Liver (tissue), 3 donors: ENCODE results near the gene CORO7.

Experiments used
- EGR1 ChIP-seq, 2 donors: IDR thresholded peaks; 2 replicates each; pipeline ENCODE4 v1.6.1; 2016 to 2018; ENCODE audit warnings: antibody characterized with exemption in 2 of 2, low read depth in 2 of 2
- FOXA1 ChIP-seq: IDR thresholded peaks from 2 replicates; pipeline ENCODE4 v1.6.1; 2016; ENCODE audit warnings: antibody characterized with exemption
- FOXA2 ChIP-seq: IDR thresholded peaks from 2 replicates; pipeline ENCODE4 v1.6.1; 2016; ENCODE audit warnings: antibody characterized with exemption
- GABPA ChIP-seq, 2 donors: IDR thresholded peaks in 1 of 2; conservative IDR thresholded peaks in 1 of 2; 2 replicates each; pipeline ENCODE4 v1.6.1; 2016; ENCODE audit warnings: antibody characterized with exemption in 2 of 2, mild to moderate bottlenecking in 1 of 2, moderate library complexity in 1 of 2
- HNF4G ChIP-seq: IDR thresholded peaks from 2 replicates; pipeline ENCODE4 v1.6.1; 2016; ENCODE audit warnings: antibody characterized with exemption
- JUND ChIP-seq, 2 donors: IDR thresholded peaks; 2 replicates each; pipeline ENCODE4 v1.6.1; 2016; ENCODE audit warnings: antibody characterized with exemption in 2 of 2
- RXRA ChIP-seq, 2 donors: IDR thresholded peaks; 2 replicates each; pipeline ENCODE4 v1.6.1; 2017 to 2018; ENCODE audit warnings: antibody characterized with exemption in 2 of 2, mild to moderate bottlenecking in 1 of 2
- SP1 ChIP-seq: IDR thresholded peaks from 2 replicates; pipeline ENCODE4 v1.6.1; 2018; ENCODE audit warnings: antibody characterized with exemption, mild to moderate bottlenecking
- TAF1 ChIP-seq: conservative IDR thresholded peaks from 2 replicates; pipeline ENCODE4 v1.6.1; 2016; ENCODE audit warnings: antibody characterized with exemption, mild to moderate bottlenecking
- YY1 ChIP-seq: IDR thresholded peaks from 2 replicates; pipeline ENCODE4 v1.6.1; 2016; ENCODE audit warnings: antibody characterized with exemption, mild to moderate bottlenecking
- TF ChIP-seq, protein P1 (sequence below): fragments of 150-350 bp; IDR thresholded peaks from 2 replicates; pipeline ENCODE4 v1.5.1; 2017; ENCODE audit warnings: improper control_type of control experiment, low read depth, low read length; ENCODE audit not compliant: missing input control
- TF ChIP-seq, protein P2 (sequence below): IDR thresholded peaks from 2 replicates; pipeline ENCODE4 v1.6.1; 2016; ENCODE audit warnings: antibody characterized with exemption
- TF ChIP-seq, protein P3 (sequence below): IDR thresholded peaks from 2 replicates; pipeline ENCODE4 v1.6.1; 2016; ENCODE audit warnings: antibody characterized with exemption
- TF ChIP-seq, protein P4 (sequence below): IDR thresholded peaks from 2 replicates; pipeline ENCODE4 v1.6.1; 2016; ENCODE audit warnings: antibody characterized with exemption
- donor health status: healthy.
- donor health status: healthy.

DNA sequence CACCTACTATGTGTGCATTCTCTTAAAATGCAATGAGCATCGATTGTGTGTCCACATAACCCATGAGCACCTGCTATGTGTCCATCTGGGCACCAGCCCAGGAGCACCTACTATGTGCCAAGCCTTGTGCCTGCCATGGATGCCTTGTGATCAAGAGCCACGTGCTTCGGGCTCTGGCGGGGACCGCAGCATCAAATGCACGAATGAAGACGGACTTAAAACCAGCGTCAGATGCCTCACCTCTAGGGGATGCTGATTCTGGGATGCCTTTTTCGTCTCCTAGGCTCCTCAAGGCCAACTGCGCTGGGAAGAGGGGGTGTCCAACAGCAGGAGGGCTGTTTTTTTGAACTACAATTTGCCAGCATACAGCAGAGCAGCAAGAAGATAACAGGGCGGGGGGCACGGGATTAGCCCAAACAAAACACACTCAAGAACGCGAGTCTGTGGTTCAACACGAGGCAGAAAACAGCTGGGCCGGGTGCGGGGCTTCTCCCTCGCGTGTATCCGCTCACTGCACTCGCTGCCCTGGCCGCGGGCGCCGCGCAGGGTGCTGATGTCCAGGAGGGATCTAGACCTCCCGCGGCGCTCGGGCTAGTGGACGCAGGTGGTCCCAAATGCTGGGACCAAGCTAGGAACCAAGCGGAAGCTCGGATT lies 101.7 kb downstream of the CORO7 start:
- TF ChIP-seq, protein P1, sequence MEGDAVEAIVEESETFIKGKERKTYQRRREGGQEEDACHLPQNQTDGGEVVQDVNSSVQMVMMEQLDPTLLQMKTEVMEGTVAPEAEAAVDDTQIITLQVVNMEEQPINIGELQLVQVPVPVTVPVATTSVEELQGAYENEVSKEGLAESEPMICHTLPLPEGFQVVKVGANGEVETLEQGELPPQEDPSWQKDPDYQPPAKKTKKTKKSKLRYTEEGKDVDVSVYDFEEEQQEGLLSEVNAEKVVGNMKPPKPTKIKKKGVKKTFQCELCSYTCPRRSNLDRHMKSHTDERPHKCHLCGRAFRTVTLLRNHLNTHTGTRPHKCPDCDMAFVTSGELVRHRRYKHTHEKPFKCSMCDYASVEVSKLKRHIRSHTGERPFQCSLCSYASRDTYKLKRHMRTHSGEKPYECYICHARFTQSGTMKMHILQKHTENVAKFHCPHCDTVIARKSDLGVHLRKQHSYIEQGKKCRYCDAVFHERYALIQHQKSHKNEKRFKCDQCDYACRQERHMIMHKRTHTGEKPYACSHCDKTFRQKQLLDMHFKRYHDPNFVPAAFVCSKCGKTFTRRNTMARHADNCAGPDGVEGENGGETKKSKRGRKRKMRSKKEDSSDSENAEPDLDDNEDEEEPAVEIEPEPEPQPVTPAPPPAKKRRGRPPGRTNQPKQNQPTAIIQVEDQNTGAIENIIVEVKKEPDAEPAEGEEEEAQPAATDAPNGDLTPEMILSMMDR: no peak
- TF ChIP-seq JUND (IDR thresholded peaks at IDR 0.05) (no peak), TAF1 (no peak), HNF4G (no peak), YY1 (no peak), GABPA (IDR thresholded peaks at IDR 0.05 in 1 of 2, conservative IDR thresholded peaks at IDR 0.05 in 1 of 2) (no peak), FOXA2 (no peak), SP1 (no peak), RXRA (IDR thresholded peaks at IDR 0.05) (no peak), EGR1 (IDR thresholded peaks at IDR 0.05; ENCODE audit: low read depth in 2 of 2) (no peak), FOXA1 (no peak)
- TF ChIP-seq, protein P2, sequence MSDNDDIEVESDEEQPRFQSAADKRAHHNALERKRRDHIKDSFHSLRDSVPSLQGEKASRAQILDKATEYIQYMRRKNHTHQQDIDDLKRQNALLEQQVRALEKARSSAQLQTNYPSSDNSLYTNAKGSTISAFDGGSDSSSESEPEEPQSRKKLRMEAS: no peak
- TF ChIP-seq, protein P3, sequence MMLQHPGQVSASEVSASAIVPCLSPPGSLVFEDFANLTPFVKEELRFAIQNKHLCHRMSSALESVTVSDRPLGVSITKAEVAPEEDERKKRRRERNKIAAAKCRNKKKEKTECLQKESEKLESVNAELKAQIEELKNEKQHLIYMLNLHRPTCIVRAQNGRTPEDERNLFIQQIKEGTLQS: no peak
- TF ChIP-seq, protein P4, sequence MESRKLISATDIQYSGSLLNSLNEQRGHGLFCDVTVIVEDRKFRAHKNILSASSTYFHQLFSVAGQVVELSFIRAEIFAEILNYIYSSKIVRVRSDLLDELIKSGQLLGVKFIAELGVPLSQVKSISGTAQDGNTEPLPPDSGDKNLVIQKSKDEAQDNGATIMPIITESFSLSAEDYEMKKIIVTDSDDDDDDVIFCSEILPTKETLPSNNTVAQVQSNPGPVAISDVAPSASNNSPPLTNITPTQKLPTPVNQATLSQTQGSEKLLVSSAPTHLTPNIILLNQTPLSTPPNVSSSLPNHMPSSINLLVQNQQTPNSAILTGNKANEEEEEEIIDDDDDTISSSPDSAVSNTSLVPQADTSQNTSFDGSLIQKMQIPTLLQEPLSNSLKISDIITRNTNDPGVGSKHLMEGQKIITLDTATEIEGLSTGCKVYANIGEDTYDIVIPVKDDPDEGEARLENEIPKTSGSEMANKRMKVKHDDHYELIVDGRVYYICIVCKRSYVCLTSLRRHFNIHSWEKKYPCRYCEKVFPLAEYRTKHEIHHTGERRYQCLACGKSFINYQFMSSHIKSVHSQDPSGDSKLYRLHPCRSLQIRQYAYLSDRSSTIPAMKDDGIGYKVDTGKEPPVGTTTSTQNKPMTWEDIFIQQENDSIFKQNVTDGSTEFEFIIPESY: no peak
